HG02938 (cell line): ENCODE data around the gene CMTM8.
"Not testable (repeated sequence)": the region's sequence is repeated elsewhere in the genome, so short reads cannot be mapped to it uniquely, and the experiment has no call there.

ENCODE experiments used
- ATAC-seq: cut with Tn5 transposase; IDR thresholded peaks from one replicate; pipeline ENCODE4 v1.9.1; 2021; ENCODE audit warnings: mild to moderate bottlenecking, moderate library complexity; ENCODE audit not compliant: unreplicated experiment

The CMTM8 gene

GRCh38 chr3:32374788-32375595, 136.5 kb downstream of the CMTM8 start:
- peak; percentile 71 for ATAC-seq

GRCh38 chr3:32375596-32375930, 137.1 kb downstream of the CMTM8 start:
- ATAC-seq: no peak

GRCh38 chr3:32376115-32376514, 137.6 kb downstream of the CMTM8 start:
- no peak for ATAC-seq

- no peak for ATAC-seq
Measured at GRCh38 chr3:32379831-32380500, 141.5 kb downstream of the CMTM8 start.

GRCh38 chr3:32381922-32382321, 143.4 kb downstream of the CMTM8 start:
- ATAC-seq: no peak

- ATAC-seq: no peak
Measured at GRCh38 chr3:32383136-32383711, 144.7 kb downstream of the CMTM8 start.

GRCh38 chr3:32384938-32385337, 146.5 kb downstream of the CMTM8 start:
- no peak for ATAC-seq

GRCh38 chr3:32387512-32387911, 149.0 kb downstream of the CMTM8 start:
- ATAC-seq: no peak

- ATAC-seq: not testable (repeated sequence)
Measured at GRCh38 chr3:32389577-32389976, 151.1 kb downstream of the CMTM8 start.

- ATAC-seq: peak; percentile 47
Measured at GRCh38 chr3:32391643-32392535, 153.4 kb downstream of the CMTM8 start, which contains the start of gene CMTM7. Gene CMTM7 (plus strand): TSS chr3:32391853. CDS start chr3:32391907, 54 bp downstream.

GRCh38 chr3:32392536-32393302, 154.2 kb downstream of the CMTM8 start:
- no peak for ATAC-seq

- ATAC-seq: no peak
Measured at GRCh38 chr3:32395496-32395895, 157.0 kb downstream of the CMTM8 start.

- no peak for ATAC-seq
Measured at GRCh38 chr3:32397941-32398340, 159.5 kb downstream of the CMTM8 start.

GRCh38 chr3:32398531-32398930, 160.1 kb downstream of the CMTM8 start:
- ATAC-seq: no peak

GRCh38 chr3:32399030-32399620, 160.6 kb downstream of the CMTM8 start:
- no peak for ATAC-seq

- peak; percentile 13 for ATAC-seq
Measured at GRCh38 chr3:32401126-32401525, 162.6 kb downstream of the CMTM8 start.

GRCh38 chr3:32401556-32402081, 163.1 kb downstream of the CMTM8 start:
- ATAC-seq: peak; percentile 60

- no peak for ATAC-seq
Measured at GRCh38 chr3:32403663-32404062, 165.2 kb downstream of the CMTM8 start.

GRCh38 chr3:32404714-32405113, 166.2 kb downstream of the CMTM8 start:
- no peak for ATAC-seq

GRCh38 chr3:32405155-32405554, 166.7 kb downstream of the CMTM8 start:
- ATAC-seq: no peak
